AG04450 (cell line): ENCODE data around the gene ITGAD. TPM values are rescaled to one million over a fixed set of nuclear protein-coding genes. Genes with fewer than 3 reads are reported as not detected.

Experiments
- CTCF ChIA-PET: fragments of 300-600, 350-600 bp; formaldehyde crosslinking; extraction: SDS; loops from one replicate; lab custom pipeline; 2022; ENCODE audit warnings: antibody characterized with exemption, inconsistent platforms; lab: Charles Lee
- POLR2A ChIA-PET: fragments of 350-600 bp; formaldehyde crosslinking; extraction: SDS; loops from one replicate; lab custom pipeline; 2021; ENCODE audit warnings: antibody characterized with exemption, inconsistent platforms; lab: Yijun Ruan, JAX
- DNase-seq: peaks from one replicate; pipeline ENCODE4 v3.0.0-alpha.2; 2011; ENCODE audit warnings: low read depth, low spot score
- H3K27ac ChIP-seq: one replicate; pipeline ENCODE4 v1.5.1; 2012; ENCODE audit warnings: low read depth, low read length, control low read depth
- H3K27me3 ChIP-seq: one replicate; pipeline ENCODE4 v1.6.0; 2012; ENCODE audit warnings: low read length; ENCODE audit not compliant: control insufficient read depth, insufficient read depth
- H3K4me3 ChIP-seq: 2 replicates; pipeline ENCODE4 v1.5.1; 2011; ENCODE audit warnings: mild to moderate bottlenecking, low read depth, low read length, control low read depth
- H3K9me3 ChIP-seq: 2 replicates; pipeline ENCODE4 v1.5.1; 2012; ENCODE audit warnings: low read length; ENCODE audit not compliant: control insufficient read depth, insufficient read depth
- CTCF ChIP-seq: IDR thresholded peaks from 2 replicates; pipeline ENCODE4 v1.5.1; 2011; ENCODE audit warnings: low read depth, low read length, control low read depth, inconsistent platforms
- polyA plus RNA-seq: library from polyadenylated mRNA; depleted of rRNA; stranded (reverse); fragments of >200 nt; gene quantifications from 2 replicates; pipeline ENCODE4 v1.2.3, GENCODE V29; 2011

The ITGAD gene
- polyA plus RNA-seq, 1 experiment: not detected

- Histone ChIP-seq H3K27me3 (no peaks in the 10 kb centered on the region), H3K27ac (no peak overlapping the region), H3K4me3 (no peak overlapping the region), H3K9me3 (peaks cover 8% of the 10 kb centered on the region)
- no peak for DNase-seq
- ChIA-PET CTCF (no interaction called here), POLR2A (no interaction called here)
- TF ChIP-seq CTCF: no peak
These were observed 8.3 kb downstream of the ITGAD start for GRCh38 chr16:31401436-31401835.

- ChIA-PET CTCF (interaction anchor here (1.2 to 1.6 kb wide), 3 partner anchors 19 to 40 kb away, joined by 3 to 4 read pairs (median 3); partner anchors contain the start of gene ZNF843), POLR2A (no interaction called here)
- DNase-seq: no peak
- H3K9me3 ChIP-seq: peaks cover 8% of the 10 kb centered on the region
- H3K27me3 ChIP-seq: no peaks in the 10 kb centered on the region
- TF ChIP-seq CTCF: no peak
- no peak overlapping the region for H3K27ac ChIP-seq
- H3K4me3 ChIP-seq: no peak overlapping the region
These were observed 9.6 kb downstream of the ITGAD start for GRCh38 chr16:31402687-31403086.

GRCh38 chr16:31403590-31404352 lies 10.6 kb downstream of the ITGAD start:
- H3K9me3 ChIP-seq: peaks cover 8% of the 10 kb centered on the region
- CTCF ChIA-PET: no interaction called here
- H3K4me3 ChIP-seq: peak overlapping the region; percentile 22
- POLR2A ChIA-PET: no interaction called here
- no peak overlapping the region for H3K27ac ChIP-seq
- no peak for TF ChIP-seq CTCF
- DNase-seq: no peak
- H3K27me3 ChIP-seq: no peaks in the 10 kb centered on the region

- Histone ChIP-seq H3K9me3 (peaks cover 8% of the 10 kb centered on the region), H3K4me3 (peak overlapping the region; percentile 22), H3K27me3 (no peaks in the 10 kb centered on the region), H3K27ac (no peak overlapping the region)
- POLR2A ChIA-PET: no interaction called here
- DNase-seq: no peak
- CTCF ChIA-PET: no interaction called here
- no peak for TF ChIP-seq CTCF
These were observed 11.4 kb downstream of the ITGAD start for GRCh38 chr16:31404353-31405064.

GRCh38 chr16:31407406-31407805 lies 14.3 kb downstream of the ITGAD start:
- Histone ChIP-seq H3K27me3 (no peaks in the 10 kb centered on the region), H3K9me3 (no peaks in the 10 kb centered on the region), H3K27ac (no peak overlapping the region), H3K4me3 (no peak overlapping the region)
- no peak for DNase-seq
- POLR2A ChIA-PET: interaction anchor here (0.7 kb wide), 1 partner anchor 46 kb away, joined by 3 read pairs; no protein-coding TSS in a partner anchor
- TF ChIP-seq CTCF: no peak
- CTCF ChIA-PET: no interaction called here
